Lower leg skin (tissue), 3 donors: ENCODE results near the gene CUL3.

ENCODE experiments used
- POLR2A ChIP-seq, 2 donors: fragments of 450-650 bp; IDR thresholded peaks; one replicate each; pipeline ENCODE4 v1.6.1; 2016 to 2017; ENCODE audit warnings: antibody characterized with exemption in 2 of 2, mild to moderate bottlenecking in 1 of 2, moderate library complexity in 1 of 2
- TF ChIP-seq, protein P1 (sequence below), 3 donors: fragments of 450-650 bp; IDR thresholded peaks; one replicate each; pipeline ENCODE4 v1.5.1; 2016; ENCODE audit warnings: antibody characterized with exemption in 3 of 3, mild to moderate bottlenecking in 3 of 3, moderate library complexity in 2 of 3

GRCh38 chr2:224438726-224439125 is 146.4 kb downstream of the CUL3 start:
- TF ChIP-seq POLR2A (IDR thresholded peaks at IDR 0.05) = no peak
- TF ChIP-seq, protein P1, sequence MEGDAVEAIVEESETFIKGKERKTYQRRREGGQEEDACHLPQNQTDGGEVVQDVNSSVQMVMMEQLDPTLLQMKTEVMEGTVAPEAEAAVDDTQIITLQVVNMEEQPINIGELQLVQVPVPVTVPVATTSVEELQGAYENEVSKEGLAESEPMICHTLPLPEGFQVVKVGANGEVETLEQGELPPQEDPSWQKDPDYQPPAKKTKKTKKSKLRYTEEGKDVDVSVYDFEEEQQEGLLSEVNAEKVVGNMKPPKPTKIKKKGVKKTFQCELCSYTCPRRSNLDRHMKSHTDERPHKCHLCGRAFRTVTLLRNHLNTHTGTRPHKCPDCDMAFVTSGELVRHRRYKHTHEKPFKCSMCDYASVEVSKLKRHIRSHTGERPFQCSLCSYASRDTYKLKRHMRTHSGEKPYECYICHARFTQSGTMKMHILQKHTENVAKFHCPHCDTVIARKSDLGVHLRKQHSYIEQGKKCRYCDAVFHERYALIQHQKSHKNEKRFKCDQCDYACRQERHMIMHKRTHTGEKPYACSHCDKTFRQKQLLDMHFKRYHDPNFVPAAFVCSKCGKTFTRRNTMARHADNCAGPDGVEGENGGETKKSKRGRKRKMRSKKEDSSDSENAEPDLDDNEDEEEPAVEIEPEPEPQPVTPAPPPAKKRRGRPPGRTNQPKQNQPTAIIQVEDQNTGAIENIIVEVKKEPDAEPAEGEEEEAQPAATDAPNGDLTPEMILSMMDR (IDR thresholded peaks at IDR 0.05) = no peak
